GM21576 (cell line): Measurements from ENCODE around the gene PDCD7.
"Not testable (repeated sequence)": the region's sequence is repeated elsewhere in the genome, so short reads cannot be mapped to it uniquely, and the experiment has no call there.

Experiments used
- ATAC-seq: cut with Tn5 transposase; IDR thresholded peaks from one replicate; pipeline ENCODE4 v1.9.1; 2021; ENCODE audit warnings: mild to moderate bottlenecking, moderate library complexity; ENCODE audit not compliant: unreplicated experiment

The PDCD7 gene

DNA sequence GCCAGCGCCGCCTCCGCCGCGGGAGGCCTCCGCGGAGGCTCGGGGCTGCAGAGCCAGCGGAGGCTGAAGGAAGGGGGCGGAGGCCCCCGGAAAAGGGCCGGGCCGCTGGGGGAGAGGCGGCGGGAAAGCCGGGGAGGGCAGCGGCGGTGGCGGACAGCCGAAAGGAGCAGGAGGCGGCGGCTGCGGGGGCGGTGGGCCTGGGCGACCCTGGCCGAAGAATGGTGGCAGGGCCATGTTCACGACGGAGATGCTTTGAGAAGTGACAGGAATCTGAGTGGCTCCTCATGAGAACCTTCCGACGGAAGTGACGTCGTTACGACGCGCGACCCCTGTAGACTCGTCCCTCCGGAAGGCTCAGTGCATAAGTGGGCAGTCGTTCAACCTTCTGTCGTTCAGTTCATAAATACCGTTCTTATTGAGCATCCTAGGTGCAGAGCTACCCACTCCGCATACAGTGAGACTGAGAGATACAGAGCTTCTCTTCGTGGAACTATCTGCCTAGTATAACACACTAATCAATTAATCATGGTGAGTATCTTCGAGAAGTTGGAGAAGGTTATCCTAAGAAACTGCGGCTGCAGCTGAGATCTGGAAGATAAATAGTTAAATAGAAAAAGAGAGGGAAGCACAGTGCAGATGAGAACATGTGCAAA lies at the start of gene PDCD7:
PDCD7 (minus strand) TSS at position 261 of the 653 bp plus-strand sequence; CDS start at position 234, 27 bp downstream.
- ATAC-seq: peak; percentile 89

- ATAC-seq: no peak
Observed at GRCh38 chr15:65182538-65182937, 48.9 kb upstream of the PDCD7 start.

DNA sequence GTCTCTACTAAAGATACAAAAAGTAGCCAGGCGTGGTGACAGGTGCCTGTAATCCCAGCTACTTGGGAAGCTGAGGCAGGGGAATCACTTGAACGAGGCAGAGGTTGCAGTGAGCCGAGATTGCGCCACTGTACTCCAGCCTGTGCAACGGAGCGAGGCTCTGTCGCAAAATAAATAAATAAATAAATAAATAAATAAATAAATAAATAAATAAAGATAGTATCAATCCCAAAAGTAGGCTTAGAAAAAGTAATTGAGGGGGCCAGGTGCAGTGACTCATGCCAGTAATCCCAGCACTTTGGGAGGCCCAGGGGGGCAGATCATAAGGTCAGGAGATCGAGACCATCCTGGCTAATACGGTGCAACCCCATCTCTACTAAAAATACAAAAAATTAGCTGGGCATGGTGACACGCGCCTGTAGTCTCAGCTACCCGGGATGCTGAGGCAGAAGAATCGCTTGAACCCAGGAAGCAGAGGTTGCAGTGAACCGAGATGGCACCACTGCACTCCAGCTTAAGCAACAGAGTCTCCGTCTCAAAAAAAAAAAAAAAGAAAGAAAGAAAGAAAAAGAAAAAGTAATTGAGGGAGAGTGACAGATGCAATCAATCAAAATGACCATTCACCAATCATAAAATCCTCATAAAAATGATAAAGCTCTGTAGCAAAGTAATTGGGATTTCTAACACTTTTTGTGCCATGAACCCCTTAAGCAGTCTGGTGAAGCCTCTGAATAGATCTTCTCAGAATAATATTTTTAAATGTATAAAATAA lies 48.2 kb upstream of the PDCD7 start:
- not testable (repeated sequence) for ATAC-seq

DNA sequence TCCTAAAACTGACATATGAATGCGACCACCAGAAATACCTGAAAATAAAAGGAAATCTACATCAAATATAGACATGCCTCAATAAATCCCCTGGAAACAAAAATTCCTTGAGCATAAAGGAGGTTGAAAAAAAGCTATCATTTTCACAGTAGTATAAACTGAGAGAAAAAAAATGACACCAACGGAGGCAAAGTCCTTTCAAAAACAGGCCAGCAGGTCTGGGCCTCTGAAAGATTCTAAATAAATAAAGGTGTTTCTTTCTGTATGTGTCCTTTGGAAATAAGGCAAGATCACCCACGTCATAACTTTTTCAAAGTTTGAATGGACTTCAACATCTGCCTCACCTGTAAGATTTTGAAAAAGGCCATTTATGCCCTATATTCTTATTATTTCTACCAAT lies 46.6 kb upstream of the PDCD7 start:
- ATAC-seq: no peak

GRCh38 chr15:65177901-65178300 lies 44.3 kb upstream of the PDCD7 start:
- ATAC-seq: no peak

DNA sequence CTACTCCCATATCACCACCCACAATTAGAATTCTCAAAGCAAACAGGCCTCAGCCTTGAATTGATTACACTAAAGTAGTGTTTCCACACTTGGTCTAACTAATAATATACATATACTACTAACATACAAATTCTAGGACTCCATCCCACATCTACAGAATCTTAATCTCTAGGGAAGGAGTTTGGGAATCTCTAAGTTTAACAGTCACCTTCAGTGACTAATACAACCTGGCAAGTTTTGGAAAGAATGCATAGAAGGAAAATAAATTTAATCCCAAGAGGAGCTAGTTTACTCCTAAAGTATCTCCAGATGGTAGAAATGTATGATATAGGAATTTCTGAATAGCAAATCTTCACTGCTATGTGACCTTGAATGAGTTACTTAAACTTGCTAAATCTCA lies 42.4 kb upstream of the PDCD7 start:
- ATAC-seq: no peak

GRCh38 chr15:65175511-65175910 lies 41.9 kb upstream of the PDCD7 start:
- ATAC-seq: no peak

DNA sequence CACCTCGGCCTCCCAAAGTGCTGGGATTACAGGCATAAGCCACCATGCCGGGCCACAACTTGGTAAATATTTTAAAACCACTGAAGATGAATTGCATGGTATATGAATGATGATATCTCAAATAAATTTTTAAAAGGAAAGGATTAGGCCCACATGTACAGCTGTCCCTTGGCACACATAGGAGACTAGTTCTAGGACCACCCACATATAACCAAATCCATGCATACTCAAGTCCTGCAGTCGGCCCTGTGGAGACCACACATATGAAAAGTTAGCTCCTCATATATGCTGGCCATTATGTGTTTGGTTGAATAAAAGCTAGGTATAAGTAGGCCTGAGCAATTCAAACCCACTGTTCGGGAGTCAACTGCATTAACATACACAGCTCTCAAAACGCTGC lies 40.9 kb upstream of the PDCD7 start:
- ATAC-seq: no peak

DNA sequence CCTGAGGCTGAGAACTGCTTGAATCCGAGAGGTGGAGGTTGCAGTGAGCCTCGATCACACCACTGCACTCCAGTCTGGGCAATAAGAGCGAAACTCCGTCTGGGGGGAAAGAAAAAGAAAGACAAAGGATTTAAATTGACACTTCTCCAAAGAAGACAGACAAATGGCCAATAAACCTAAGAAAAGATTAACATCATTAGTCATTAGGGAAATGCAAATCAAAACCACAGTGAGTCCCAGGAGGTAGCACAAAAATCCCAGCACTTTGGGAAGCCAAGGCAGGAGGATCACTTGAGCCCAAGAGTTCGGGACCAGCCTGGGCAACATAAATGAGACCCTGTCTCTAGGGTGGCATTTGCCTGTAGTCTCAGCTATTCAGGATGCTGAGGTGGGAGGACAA lies 38.9 kb upstream of the PDCD7 start:
- ATAC-seq: no peak

DNA sequence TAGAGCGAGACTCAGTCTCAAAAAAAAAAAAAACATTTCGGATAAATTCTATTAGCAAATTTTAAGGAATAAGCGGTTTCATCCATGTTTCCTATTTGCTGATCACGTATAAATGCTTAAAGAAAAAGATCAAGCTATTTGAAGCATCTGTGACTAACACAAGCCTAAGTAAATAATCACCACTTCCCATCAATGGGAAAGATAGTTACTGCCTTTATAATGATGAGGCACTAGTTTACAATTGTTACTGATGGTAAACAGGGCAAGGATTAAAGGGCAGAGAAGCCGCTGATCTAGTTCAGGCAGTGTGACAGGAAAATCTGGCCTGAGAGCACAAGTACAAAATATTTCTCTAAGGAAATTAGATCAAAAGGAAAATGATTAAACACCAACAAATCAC lies 37.8 kb upstream of the PDCD7 start:
- ATAC-seq: no peak

- ATAC-seq: no peak
Observed at GRCh38 chr15:65165875-65166274, 32.3 kb upstream of the PDCD7 start.

DNA sequence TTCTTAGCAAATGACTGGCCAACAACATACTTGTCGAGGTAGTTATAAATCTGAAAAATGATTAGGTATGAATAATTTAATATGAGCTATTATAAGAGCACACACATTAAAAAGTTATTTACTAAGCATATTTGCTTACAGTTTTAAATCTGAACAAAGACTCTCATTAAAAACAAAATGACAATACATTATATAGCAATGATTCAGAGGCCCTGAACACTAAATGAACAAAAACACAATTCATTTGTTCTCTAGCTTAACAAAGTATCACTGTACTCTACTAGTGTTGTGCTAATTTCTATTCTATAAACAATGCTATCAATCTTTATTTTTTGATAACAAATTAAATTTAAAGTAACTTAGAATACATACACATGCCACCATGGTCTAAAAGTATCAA lies 30.5 kb upstream of the PDCD7 start:
- no peak for ATAC-seq

DNA sequence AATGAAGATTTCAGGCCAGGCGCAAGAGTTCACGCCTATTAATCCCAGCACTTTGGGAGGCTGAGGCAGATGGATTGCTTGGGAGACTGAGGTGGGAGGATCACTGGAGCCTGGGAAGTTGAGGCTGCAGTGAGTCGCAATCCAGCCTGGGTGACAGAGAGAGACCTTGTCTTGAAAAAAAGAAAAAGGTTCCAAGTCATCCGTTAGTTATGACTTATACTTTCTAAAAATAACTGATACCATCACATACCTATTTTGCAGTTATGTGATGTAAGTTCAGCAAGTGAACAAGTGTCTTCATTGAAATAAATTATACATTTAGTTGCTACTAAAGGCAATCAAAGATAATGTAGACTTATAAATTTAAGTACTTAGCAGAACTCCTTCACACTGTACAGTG lies 29.4 kb upstream of the PDCD7 start:
- no peak for ATAC-seq

DNA sequence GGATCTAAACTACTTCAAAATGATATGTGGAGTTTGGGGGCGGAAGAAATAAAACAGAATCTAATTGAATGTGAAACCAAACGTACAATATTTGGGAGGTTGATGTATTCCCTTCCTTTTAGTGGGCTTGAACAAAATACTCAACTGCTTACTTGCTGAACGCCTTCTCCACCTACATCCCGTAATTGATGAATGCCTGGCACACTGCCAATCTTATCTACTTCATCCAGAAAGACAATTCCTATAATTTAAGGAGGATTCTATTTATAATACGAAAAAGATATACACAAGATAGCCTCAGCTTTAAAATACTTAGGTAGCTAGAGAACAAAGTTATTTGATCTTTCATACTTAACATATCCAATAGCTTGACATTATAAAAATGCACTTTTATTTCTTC lies 23.1 kb upstream of the PDCD7 start:
- ATAC-seq: no peak

- ATAC-seq: no peak
Observed at GRCh38 chr15:65154720-65155119, 21.1 kb upstream of the PDCD7 start.

DNA sequence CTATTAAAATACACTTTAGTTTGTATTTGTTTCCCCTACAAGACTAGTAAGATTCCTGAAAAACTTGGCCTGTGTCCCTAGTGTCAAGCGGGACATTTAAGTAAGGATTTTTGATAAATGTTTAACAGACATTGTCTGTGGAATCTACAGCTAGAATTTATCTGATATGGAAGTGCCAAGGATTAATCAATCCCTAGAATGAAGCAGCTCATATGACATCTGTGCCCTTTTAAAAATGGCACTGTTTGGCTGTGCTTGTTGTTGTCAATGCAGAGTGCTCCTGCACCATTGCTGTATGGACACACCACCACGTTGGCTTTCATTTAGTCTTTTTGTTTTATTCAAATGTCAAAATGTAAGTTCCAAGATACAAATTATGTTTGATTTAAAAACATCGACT lies 14.3 kb upstream of the PDCD7 start:
- no peak for ATAC-seq

- ATAC-seq: no peak
Observed at GRCh38 chr15:65146438-65146837, 12.8 kb upstream of the PDCD7 start.

DNA sequence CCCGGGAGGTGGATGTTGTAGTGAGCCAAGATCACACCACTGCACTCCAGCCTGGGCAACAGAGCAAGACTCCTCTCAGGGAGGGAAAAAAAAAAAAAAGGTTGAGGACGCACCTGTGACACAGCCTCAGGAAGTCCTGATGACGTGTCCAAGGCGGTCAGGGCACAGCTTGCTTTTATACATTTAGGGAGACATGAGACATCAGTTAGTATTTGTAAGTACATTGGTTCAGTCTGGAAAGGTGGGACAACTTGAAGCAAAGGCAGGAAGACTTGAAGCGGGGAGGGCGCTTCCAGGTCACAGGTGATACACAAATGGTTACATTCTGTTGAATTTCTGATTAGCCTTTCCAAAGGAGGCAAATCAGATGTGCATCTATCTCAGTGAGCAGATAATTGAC lies 5.0 kb upstream of the PDCD7 start:
- not testable (repeated sequence) for ATAC-seq

DNA sequence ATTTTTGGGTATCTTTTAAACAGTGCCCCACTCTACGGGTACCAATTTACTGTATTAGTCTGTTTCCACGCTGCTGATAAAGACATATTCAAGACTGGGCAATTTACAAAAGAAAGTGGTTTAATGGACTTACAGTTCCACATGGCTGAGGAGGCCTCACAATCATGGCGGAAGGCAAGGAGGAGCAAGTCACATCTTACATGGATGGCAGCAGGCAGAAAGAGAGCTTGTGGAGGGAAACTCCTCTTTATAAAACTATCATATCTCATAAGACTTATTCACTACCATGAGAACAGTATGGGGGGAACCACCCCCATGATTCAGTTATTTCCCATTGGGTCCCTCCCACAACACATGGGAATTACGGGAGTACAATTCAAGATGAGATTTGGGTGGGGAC lies 4.3 kb upstream of the PDCD7 start:
- not testable (repeated sequence) for ATAC-seq

DNA sequence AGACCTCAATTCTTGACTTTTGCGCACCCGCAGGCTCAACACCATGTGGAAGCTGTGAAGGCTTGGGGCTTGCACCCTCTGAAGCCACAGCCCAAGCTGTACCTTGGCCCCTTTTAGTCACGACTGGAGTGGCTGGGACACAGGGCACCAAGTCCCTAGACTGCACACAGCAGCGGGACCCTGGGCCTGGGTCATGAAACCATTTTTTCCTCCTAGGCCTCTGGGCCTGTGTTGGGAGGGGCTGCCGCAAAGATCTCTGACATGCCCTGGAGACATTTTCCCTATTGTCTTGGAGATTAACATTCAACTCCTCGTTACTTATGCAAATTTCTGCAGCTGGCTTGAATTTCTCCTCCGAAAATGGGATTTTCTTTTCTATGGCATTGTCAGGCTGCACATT lies 3.5 kb upstream of the PDCD7 start:
- not testable (repeated sequence) for ATAC-seq

GRCh38 chr15:65134538-65134937 lies 930 bp upstream of the PDCD7 start:
- ATAC-seq: no peak

DNA sequence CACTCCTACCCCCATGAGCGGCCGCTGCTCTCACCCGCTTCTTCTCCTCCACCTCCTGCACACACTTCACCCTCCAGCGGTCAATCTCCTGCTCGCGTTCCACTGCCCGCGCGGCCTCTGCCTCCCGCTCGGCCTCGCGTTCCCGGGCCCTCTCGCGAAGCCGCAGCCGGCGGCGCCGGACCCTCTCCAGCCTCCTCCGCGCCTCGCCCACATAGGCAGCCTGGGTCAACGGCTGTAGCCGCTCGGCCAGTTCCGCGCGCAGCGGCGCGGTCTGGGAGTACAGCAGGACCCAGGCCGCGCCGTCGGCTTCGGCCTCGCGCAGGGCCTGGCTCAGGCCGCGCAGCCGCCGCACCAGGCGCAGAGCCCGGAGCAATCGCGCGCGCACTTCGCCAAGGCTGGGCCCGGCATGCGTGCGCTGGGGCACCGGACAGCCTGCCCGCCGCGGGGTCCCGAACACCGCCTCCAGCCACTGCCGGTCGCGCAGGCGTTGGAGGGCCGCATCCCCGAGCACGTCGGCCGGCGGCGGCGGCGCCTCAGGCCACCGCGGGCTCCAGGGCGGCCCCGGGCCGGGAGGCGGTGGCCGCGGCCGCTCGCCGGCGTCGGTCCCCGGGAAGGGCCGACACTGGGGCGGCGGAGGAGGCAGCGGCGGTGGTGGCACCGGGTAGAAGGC lies 595 bp downstream of the PDCD7 start:
- peak; percentile 32 for ATAC-seq
